Measurements from ENCODE around the gene PIEZO2. TPM values are rescaled to one million over a fixed set of nuclear protein-coding genes. Genes with fewer than 3 reads are reported as not detected.

The PIEZO2 gene
- total and polyA plus RNA-seq, 11 donors, result 0.04 to 4.9 (median 0.20) TPM; not detected in 2

- no peak overlapping the region for H3K27ac ChIP-seq
- H3K4me3 ChIP-seq, result no peak overlapping the region
- TF ChIP-seq CTCF (IDR thresholded peaks at IDR 0.05) (no peak), POLR2A (IDR thresholded peaks at IDR 0.05) (no peak)
- intact Hi-C loops (cut with DNase I), result loop anchor here in 1 of 10 donors (5.0 kb wide), 1 partner anchor 101 kb away; no protein-coding TSS in a partner anchor
- no peaks in the 10 kb centered on the region for H3K36me3 ChIP-seq
- ATAC-seq (no peak), DNase-seq (no peak)
- no peaks in the 10 kb centered on the region for H3K4me1 ChIP-seq
- H3K27me3 ChIP-seq, result peaks cover 0 to 4% (median 0%) of the 10 kb centered on the region in 9 donors
- 69 to 77% (median 73%) methylated on average over 9 of the region's 9 CpGs for WGBS, 4 donors
- no peaks in the 10 kb centered on the region for H3K9me3 ChIP-seq
Measured at GRCh38 chr18:10663750-10664149, 485.6 kb downstream of the PIEZO2 start.

- Histone ChIP-seq H3K4me1 (no peaks in the 10 kb centered on the region), H3K36me3 (no peaks in the 10 kb centered on the region), H3K9me3 (no peaks in the 10 kb centered on the region), H3K27me3 (peaks cover 0 to 4% (median 0%) of the 10 kb centered on the region in 9 donors), H3K27ac (no peak overlapping the region), H3K4me3 (no peak overlapping the region)
- ATAC-seq, result peak in 2 of 4 donors; percentile 31 to 65
- WGBS, 4 donors, result 89 to 93% (median 91%) methylated on average over 2 of the region's 2 CpGs
- no peak for TF ChIP-seq CTCF (IDR thresholded peaks at IDR 0.05)
- no peak for TF ChIP-seq POLR2A (IDR thresholded peaks at IDR 0.05)
- intact Hi-C loops (cut with DNase I), result loop anchor here in 1 of 10 donors (5.0 kb wide), 1 partner anchor 99 kb away; no protein-coding TSS in a partner anchor
- no peak for DNase-seq
Measured at GRCh38 chr18:10661317-10661716, 488.1 kb downstream of the PIEZO2 start.

GRCh38 chr18:10660179-10660884 is 489.0 kb downstream of the PIEZO2 start:
- intact Hi-C loops (cut with DNase I), result loop anchor here in 1 of 10 donors (5.0 kb wide), 1 partner anchor 98 kb away; no protein-coding TSS in a partner anchor
- H3K27ac ChIP-seq, result peak overlapping the region in 1 of 12 donors; percentile 25
- no peaks in the 10 kb centered on the region for H3K36me3 ChIP-seq
- no peak overlapping the region for H3K4me3 ChIP-seq
- no peaks in the 10 kb centered on the region for H3K4me1 ChIP-seq
- TF ChIP-seq POLR2A (IDR thresholded peaks at IDR 0.05), result no peak
- TF ChIP-seq CTCF (IDR thresholded peaks at IDR 0.05), result no peak
- DNase-seq (peak in 1 of 5 donors; percentile 39), ATAC-seq (peak in 3 of 4 donors; percentile 66 to 81 (median 74))
- peaks cover 0 to 4% (median 0%) of the 10 kb centered on the region in 9 donors for H3K27me3 ChIP-seq
- WGBS, 4 donors, result 57 to 70% (median 64%) methylated on average over 13 of the region's 13 CpGs
- H3K9me3 ChIP-seq, result no peaks in the 10 kb centered on the region

GRCh38 chr18:10659594-10659993 is 489.8 kb downstream of the PIEZO2 start:
- ATAC-seq (no peak), DNase-seq (no peak)
- WGBS, 4 donors, result 53 to 67% (median 65%) methylated on average over 5 of the region's 5 CpGs
- no peaks in the 10 kb centered on the region for H3K27me3 ChIP-seq
- no peaks in the 10 kb centered on the region for H3K9me3 ChIP-seq
- TF ChIP-seq CTCF (IDR thresholded peaks at IDR 0.05) (no peak), POLR2A (IDR thresholded peaks at IDR 0.05) (no peak)
- intact Hi-C loops (cut with DNase I), result no loop called here
- no peaks in the 10 kb centered on the region for H3K4me1 ChIP-seq
- H3K27ac ChIP-seq, result no peak overlapping the region
- H3K4me3 ChIP-seq, result no peak overlapping the region
- H3K36me3 ChIP-seq, result no peaks in the 10 kb centered on the region

Data from heart left ventricle (tissue), 16 donors.